HG02642 (cell line): ENCODE results near the gene PSME2.

Experiments
- ATAC-seq: cut with Tn5 transposase; IDR thresholded peaks from one replicate; pipeline ENCODE4 v1.9.1; 2021; ENCODE audit warnings: mild to moderate bottlenecking; ENCODE audit not compliant: unreplicated experiment, poor library complexity

PSME2 gene

DNA sequence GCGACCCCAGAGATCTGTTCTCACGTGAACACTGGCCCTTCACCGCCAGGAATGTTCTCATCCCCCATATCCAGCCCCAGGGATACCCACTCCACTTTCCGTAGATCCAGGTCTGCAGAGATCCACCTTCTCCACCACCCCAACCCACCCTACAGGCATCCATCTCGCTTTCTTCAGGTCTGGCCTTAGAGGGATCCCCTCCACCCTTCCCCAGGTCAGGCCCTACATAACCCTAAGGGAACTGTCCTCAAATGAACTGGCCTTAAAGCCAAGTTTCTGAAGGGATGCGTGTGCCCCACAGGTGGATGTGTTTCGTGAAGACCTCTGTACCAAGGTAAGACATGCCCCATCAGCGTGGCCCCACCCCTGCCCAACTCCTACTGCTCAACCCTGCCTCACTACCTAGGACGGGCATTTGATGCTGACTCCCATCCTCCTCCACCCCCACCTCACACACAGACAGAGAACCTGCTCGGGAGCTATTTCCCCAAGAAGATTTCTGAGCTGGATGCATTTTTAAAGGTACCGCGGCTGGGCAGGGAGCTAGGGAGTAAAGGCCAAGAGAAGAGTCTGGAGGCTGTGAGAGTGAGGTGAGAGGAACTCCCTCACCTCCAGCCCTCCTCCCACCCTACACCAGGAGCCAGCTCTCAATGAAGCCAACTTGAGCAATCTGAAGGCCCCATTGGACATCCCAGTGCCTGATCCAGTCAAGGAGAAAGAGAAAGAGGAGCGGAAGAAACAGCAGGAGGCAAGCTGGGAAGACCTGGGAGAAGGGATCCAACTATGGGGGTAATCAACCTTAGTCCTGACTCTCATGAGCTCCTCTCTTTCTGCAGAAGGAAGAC, 9.5 kb downstream of the PSME2 start:
- no peak for ATAC-seq

DNA sequence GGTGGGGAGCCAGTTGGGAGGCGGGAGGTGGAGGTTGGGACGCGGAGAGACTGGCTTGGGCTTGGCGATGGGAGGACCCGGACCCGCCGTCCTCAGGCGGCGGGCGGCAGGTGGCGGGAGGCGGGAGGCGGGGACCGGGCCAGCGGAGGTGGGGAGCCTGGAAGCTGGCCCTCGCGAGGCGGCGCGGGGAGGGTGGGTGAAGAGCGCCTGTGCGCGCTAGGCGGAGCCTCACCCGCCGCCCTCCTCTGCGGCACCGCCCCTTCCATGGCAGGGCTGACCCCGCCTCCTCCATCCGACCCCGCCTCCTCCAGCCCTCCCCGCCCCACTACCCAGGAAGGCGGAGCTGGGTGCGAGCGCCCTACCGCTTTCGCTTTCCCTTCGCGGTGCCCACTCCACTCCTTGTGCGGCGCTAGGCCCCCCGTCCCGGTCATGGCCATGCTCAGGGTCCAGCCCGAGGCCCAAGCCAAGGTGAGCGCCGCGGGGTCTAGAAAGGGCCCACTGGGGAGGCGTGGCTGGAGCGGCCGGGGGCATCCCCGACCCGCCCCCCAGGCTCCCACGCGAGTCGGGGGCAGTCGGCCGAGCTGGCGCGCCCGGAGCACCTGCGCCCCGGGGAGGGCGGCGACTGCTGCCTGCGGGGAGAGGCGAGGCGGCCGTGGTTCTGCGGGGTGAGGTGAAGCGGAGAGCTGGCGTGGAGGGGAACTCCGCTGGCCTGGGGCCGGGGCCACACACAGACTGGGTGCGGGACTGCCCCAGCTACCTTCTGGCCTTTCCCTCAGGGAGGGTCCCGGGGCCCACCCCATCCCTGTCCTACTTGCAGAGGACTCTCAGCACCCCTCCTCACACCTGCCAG, 10.4 kb downstream of the PSME2 start, which contains the start of gene PSME1:
Gene PSME1, plus strand, starts transcription at position 361 of the 850 bp plus-strand sequence. Its CDS starts 69 bp downstream, at position 430.
- peak; percentile 89 for ATAC-seq

DNA sequence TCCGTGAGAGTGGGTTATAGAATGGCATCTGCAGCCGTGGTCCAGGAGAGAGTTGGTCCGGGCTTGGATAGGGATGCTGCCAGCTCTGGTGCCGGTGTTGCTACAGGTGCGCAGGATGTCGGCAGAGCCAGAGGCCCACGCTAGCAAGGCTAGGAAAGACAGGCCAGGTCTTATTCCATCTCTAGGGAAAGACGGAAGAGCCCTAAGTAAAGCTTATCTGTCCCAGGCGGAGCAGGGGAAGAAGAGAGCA, 10.9 kb downstream of the PSME2 start:
- peak; percentile 10 for ATAC-seq

DNA sequence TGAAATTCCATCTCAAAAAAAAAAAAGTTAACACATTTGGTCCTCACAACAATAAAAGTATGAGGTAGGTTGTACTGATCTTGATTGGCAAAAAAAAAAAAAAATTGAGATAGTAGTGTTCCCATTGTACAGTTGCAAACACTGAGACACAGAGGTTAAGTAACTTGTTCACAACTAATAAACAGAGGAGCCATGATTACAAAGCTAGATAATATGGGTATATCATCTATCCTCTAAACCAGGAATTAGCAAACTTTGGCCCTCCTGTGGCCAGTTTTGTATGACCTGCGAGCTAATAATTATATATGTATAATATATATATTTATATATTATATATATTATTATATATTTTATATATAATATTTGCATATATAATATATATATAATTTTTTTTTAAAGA, 12.7 kb downstream of the PSME2 start:
- no peak for ATAC-seq

DNA sequence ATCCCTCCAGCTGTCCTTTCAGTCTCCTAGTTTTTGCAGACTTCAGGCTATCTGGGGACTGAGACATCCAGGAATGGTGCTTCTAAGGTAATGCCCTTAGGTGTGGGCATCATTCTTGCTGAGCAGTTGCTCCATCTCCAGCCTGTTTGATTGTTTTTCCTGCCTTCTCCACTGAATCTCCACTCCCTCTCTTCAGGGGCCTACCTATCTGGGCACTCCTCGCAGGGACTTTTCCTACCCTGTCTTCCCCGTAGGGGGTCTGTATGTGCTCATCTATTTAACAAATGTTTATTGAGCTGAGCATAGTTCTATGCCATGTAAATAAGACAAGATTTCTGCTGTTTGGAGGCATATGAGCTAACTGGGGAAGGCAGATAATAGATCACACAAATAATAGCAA, 13.4 kb downstream of the PSME2 start:
- no peak for ATAC-seq

DNA sequence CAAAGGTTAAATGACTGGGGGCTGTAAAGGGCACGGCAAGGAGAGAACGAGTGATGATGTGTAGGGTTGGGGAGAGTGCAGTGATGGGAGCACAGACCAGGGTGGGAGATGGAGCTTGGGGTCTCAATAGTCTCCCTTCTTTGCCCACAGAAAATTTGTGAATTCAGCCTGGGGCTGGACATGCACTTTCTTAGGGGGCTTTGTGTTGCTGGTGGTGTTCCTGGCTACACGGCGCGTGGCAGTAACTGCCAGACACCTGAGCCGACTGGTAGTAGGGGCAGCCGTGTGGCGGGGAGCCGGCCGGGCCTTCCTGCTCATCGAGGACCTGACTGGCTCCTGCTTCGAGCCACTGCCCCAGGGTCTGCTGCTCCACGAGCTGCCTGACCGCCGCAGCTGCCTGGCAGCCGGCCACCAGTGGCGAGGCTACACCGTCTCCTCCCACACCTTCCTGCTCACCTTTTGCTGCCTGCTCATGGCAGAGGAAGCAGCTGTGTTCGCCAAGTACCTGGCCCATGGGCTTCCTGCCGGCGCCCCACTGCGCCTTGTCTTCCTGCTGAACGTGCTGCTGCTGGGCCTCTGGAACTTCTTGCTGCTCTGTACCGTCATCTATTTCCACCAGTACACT, 14.2 kb downstream of the PSME2 start:
- ATAC-seq: no peak

DNA sequence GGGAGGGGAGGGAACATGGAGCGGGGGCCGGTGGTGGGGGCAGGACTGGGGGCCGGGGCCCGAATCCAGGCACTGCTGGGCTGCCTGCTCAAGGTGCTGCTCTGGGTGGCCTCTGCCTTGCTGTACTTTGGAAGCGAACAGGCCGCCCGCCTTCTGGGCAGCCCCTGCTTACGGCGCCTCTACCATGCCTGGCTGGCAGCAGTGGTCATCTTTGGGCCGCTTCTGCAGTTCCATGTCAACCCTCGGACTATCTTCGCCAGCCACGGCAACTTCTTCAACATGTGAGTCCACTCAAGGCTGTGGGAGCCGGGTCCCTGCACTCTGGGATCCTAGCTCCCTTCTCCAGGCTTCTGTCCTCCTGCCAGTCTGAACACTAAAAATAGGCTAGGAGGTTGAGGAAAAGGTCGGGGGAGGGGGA, 14.9 kb downstream of the PSME2 start:
- no peak for ATAC-seq

DNA sequence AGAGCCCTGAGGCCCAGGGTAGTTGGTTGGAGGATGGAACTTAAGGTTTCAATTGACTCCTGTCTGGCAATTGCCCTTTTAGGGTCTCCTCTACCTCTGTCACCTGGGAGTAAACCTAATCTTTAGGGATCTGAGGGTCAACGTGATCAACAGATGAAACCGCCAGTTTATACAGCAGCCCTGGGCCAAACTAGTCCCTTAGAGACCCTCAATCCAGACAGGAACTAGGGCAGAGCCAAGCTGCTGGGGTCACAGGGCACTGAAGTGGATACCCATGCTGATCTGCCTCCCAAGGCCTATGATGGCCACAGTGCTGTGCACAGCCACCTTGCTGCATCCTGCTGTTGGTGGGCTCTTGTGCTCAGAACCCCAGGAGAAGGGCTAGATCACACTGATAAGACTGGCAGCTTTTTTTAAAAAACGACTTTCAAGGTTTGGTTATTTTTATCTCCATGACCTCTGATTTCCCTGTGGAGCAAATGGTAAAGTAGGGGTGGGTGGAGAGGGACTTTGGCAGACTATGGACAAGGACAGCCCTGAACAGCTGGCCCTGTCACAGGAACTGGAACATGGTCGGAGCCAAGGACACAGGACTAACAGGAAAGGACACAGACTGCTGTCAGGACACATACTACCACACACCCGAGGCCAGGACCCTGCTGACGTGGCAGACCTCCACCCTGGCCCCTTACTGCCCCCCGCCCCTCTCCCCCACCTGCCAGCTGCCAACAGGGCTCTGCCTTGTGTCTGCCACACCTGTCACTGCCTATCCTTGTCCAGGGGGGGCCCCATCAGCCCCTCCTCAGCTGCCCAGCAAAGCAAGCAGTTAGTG, 15.5 kb downstream of the PSME2 start:
- ATAC-seq: no peak

DNA sequence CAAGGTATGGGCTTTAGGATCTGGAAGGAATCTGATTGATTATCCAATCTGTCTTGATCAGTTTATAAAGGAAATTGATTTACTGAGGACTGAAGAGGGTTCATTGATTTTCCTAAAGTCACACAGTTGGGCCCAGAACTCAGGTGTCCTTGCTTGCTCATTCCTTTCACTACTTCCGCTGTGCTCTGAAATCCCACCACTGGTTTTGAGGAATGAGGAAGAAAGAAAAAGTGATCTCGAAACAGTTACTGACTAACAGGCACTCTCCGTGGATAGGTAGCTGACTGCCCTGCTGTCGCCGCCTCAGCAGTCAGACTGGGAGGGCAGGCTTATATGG, 16.1 kb downstream of the PSME2 start, which contains the start of gene FITM1:
Gene FITM1, plus strand, starts transcription at position 280 of the 337 bp plus-strand sequence. CDS start 905 bp downstream, outside the sequence.
- no peak for ATAC-seq

DNA sequence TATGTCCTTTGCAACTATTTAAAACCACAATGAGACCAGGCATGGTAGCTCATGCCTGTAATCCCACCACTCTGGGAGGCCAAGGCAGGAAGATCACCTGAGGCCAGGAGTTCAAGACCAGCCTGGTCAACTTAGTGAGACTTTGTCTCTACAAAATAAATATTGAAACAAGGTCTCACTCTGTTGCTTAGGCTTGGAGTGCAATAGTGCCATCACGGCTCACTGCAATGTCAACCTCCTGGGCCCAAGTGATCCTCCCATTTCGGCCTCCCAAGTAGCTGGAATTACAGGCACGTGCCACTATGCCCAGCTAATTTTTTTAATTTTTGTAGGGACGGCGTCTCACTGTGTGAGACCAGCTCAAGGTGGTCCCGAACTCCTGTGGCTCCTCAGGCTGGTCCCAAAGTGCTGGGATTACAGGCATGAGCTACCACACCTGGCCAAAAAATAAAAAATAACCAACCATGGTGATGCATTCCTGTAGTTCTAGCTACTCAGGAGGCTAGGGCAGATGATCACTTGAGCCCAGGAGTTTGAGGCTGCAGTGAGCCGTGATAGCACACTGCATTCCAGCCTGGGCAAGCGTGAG, 16.9 kb downstream of the PSME2 start:
- ATAC-seq: no peak

DNA sequence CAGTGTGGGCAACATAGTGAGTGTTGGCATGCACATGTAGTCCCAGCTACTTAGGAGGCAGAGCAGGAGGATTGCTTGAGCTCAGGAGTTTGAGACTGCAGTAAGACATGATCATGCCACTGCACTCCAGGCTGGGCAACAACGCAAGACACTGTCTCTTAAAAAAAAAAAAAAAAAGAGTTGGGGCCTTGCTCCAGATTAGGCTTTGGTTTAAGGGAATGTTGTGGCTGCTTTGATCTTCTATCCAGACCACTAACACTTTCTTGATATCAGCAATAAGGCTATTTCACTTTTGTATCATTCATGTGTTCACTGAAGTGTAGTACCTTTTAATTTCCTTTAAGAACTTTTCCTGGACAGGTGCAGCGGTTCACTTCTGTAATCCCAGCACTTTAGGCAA, 18.7 kb downstream of the PSME2 start:
- no peak for ATAC-seq

DNA sequence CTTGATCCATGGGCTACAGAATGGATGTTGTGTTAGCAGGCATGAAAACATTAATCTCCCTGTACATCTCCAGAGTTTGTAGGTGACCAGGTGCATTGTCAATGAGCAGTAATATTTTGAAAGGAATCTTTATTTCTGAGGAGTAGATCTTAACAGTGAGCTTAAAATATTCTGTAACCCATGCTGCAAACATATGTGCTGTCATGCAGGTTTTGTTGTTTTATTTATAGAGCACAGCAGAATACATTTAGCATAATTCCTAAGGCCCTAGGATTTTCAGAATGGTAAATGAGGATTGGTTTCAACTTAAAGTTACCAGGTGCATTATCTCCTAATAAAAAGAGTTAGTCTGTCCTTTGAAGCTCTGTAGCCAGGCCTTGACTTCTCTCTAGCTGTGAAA, 19.5 kb downstream of the PSME2 start:
- no peak for ATAC-seq

DNA sequence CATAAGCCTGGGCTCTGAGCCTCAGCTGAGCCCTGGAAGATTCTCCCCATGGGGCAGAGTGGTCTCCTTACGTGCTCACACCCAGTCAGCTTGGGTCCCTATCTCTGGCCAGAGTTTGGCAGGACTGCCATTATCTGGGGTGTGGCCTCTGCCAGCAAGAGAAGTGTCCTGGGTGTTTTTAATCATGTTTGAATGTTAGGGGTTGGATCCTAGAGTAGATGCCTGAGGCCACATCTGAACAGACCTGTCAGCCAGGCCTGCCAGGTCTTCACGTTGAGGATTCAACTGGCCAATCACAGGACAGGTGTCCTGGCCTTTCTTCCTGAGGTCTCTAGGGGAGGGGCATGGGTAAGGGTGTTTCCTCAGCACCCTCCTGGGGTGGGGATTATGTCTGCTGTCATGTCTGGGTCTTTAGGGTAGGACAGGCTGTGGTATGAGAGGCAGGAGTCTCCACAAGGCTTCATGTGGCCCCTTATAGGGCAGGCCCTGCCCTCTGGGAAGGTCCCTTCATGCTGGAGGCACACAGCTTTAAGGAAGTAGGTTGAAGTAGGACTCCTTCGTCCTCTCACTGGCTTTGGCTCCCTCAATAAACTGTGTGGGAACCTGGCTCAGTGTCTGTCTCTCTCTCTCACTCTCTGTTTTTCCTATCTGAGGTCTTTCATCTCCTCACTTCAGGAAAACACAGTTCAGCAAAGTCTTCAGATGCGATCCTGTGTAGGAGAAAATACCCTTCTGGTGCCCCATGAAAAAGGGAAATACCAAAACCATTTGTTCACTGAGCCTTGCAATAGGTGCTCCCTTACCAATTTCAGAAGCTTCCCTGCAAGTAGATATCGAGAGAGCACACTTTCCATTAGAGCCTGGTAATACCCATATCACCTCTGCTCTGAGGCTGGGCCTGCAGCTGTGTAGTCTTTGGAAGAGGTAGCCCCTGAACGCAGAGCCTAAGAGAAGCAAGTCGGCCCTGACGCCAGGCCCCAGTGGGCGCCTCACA, 22.7 kb downstream of the PSME2 start:
- peak; percentile 67 for ATAC-seq

DNA sequence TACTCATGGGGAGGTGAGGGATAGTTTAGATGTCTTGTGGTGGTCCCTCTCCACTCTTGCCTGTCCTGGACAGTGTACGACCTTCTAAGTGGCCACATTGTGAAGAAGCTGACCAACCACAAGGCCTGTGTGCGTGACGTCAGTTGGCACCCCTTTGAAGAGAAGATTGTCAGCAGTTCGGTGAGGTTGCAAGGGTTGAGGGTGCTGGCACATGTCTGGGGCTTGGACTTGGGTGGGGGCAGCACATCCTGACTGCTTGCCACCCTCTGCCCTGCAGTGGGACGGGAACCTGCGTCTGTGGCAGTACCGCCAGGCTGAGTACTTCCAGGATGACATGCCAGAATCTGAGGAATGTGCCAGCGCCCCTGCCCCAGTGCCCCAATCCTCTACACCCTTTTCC, 23.5 kb downstream of the PSME2 start:
- no peak for ATAC-seq

DNA sequence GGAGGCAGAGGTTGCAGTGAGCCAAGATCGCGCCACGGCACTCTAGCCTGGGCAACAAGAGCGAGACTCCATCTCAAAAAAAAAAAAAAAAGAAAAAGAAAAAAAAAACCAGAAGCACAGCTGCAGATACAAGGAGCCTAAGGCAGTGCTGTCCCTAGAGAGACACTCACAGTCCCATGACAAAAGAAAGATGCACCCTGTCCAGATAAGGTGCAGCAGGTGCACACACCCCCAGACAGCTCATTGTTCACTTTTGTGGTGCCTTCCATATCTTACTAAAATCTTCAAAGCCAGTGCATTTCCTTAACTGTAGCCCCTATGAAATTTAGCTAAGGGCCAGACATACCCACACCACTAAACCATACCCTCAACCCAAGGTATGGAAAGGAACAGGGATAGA, 24.0 kb downstream of the PSME2 start:
- ATAC-seq: no peak

DNA sequence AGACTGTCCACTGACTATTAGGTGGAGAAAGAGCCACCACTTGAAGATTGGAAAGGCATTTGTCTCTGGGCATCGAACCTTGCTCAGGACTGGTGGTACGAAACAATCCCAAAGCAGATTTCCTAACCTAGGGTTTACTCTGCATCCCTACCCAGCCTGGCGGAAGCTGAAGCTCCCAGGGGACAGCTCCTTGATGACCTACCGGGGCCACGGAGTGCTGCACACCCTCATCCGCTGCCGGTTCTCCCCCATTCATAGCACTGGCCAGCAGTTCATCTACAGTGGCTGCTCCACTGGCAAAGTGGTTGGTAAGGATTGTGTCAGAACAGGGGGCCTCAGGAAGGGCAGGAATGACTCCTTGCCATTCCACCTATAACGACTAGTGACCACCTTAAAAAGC, 25.2 kb downstream of the PSME2 start:
- ATAC-seq: no peak

DNA sequence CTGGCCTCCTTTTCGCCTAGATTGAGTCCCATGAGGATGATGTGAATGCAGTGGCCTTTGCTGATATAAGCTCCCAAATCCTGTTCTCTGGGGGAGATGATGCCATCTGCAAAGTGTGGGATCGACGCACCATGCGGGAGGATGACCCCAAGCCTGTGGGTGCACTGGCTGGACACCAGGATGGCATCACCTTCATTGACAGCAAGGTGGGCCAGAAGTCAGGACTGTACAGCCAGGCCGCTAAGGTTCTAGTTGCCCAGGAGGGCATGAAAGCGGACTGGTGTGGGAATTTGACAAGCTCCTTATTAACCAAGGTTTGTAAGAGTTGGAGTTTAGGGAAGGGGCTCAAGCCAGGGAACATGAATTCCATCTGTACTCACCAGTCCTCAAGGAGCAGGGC, 26.7 kb downstream of the PSME2 start:
- ATAC-seq: no peak

DNA sequence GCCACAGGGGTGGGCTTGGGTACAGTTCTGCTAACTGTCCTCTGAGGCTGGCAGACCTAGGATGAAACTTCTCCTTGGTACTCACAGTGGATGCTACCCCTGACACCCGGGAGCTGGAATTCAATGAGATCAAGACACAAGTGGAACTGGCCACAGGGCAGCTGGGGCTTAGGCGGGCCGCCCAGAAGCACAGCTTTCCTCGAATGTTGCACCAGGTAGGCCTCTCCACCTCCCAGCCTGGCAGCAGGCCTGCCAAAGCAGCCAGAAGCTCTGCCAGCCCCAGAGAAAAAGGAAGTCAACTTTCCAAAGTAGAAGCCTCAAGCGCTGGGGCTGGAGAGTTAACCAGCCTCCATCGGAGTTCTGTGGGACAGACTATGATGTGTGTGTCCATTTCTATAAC, 29.2 kb downstream of the PSME2 start:
- no peak for ATAC-seq
